Endometrial microvascular endothelial cells (primary cell): ENCODE measurements around the gene GPR37. TPM values are rescaled to one million over a fixed set of nuclear protein-coding genes. Genes with fewer than 3 reads are reported as not detected.

ENCODE experiments used
- in situ Hi-C: cut with HindIII; loops from 2 replicates; pipeline ENCODE4 v1.10.0; 2017; ENCODE audit warnings: low sequenced_read_pairs, low pct_unique_long_range_greater_than_20kb; ENCODE audit errors: inconsistent ontology term
- total RNA-seq: library from RNA; depleted of rRNA; stranded (reverse); fragments of >200 nt; gene quantifications from one replicate; pipeline ENCODE4 v1.2.3, GENCODE V29; 2015; ENCODE audit errors: inconsistent ontology term

Gene GPR37
- total RNA-seq, 1 donor from 2014 or later, result 2.8 TPM

GRCh38 chr7:124781418-124781817, 15.8 kb upstream of the GPR37 start:
- in situ Hi-C loops, result no loop called here

GRCh38 chr7:124780608-124781007, 15.0 kb upstream of the GPR37 start:
- in situ Hi-C loops, result no loop called here

GRCh38 chr7:124780056-124780455, 14.5 kb upstream of the GPR37 start:
- in situ Hi-C loops, result no loop called here

- in situ Hi-C loops, result no loop called here
Measured at GRCh38 chr7:124779620-124780019, 14.0 kb upstream of the GPR37 start.

GRCh38 chr7:124779194-124779593, 13.6 kb upstream of the GPR37 start:
- in situ Hi-C loops, result no loop called here

GRCh38 chr7:124777268-124777667, 11.7 kb upstream of the GPR37 start:
- in situ Hi-C loops, result no loop called here

GRCh38 chr7:124776153-124776552, 10.6 kb upstream of the GPR37 start:
- in situ Hi-C loops, result no loop called here

- in situ Hi-C loops, result no loop called here
Measured at GRCh38 chr7:124775422-124775821, 9.8 kb upstream of the GPR37 start.

GRCh38 chr7:124773938-124774337, 8.3 kb upstream of the GPR37 start:
- in situ Hi-C loops, result no loop called here

GRCh38 chr7:124773339-124773738, 7.7 kb upstream of the GPR37 start:
- in situ Hi-C loops, result no loop called here

- in situ Hi-C loops, result no loop called here
Measured at GRCh38 chr7:124769136-124769535, 3.5 kb upstream of the GPR37 start.

GRCh38 chr7:124768525-124768924, 2.9 kb upstream of the GPR37 start:
- in situ Hi-C loops, result no loop called here

- in situ Hi-C loops, result no loop called here
Measured at GRCh38 chr7:124764847-124765400, 668 bp downstream of the GPR37 start.

GRCh38 chr7:124764051-124764846, 1.3 kb downstream of the GPR37 start:
- in situ Hi-C loops, result no loop called here

GRCh38 chr7:124762611-124763143, 2.9 kb downstream of the GPR37 start:
- in situ Hi-C loops, result no loop called here

GRCh38 chr7:124761164-124761715, 4.4 kb downstream of the GPR37 start:
- in situ Hi-C loops, result no loop called here

- in situ Hi-C loops, result no loop called here
Measured at GRCh38 chr7:124758327-124758726, 7.3 kb downstream of the GPR37 start.

GRCh38 chr7:124754576-124755268, 10.9 kb downstream of the GPR37 start:
- in situ Hi-C loops, result no loop called here

- in situ Hi-C loops, result no loop called here
Measured at GRCh38 chr7:124752310-124752709, 13.3 kb downstream of the GPR37 start.

- in situ Hi-C loops, result no loop called here
Measured at GRCh38 chr7:124751027-124751426, 14.6 kb downstream of the GPR37 start.
